Neutrophil (primary cell): ENCODE results near the gene MYO1C.
"Not testable (repeated sequence)": the region's sequence is repeated elsewhere in the genome, so short reads cannot be mapped to it uniquely, and the experiment has no call there.

Experiments used
- H3K27ac ChIP-seq: fragments of 200-600 bp; sonication (generic); 2 replicates; pipeline ENCODE4 v1.5.1; 2016; ENCODE audit warnings: mild to moderate bottlenecking, moderate library complexity
- H3K27me3 ChIP-seq: fragments of 200-600 bp; sonication (generic); 2 replicates; pipeline ENCODE4 v1.6.0; 2016; ENCODE audit warnings: mild to moderate bottlenecking
- H3K36me3 ChIP-seq: fragments of 200-600 bp; sonication (generic); 2 replicates; pipeline ENCODE4 v1.5.1; 2017
- H3K4me1 ChIP-seq, 2 experiments: fragments of 200-600 bp in 1 of 2; sonication (generic) in 1 of 2; 1 replicate in 1 of 2; 2 replicates in 1 of 2; pipeline versions ENCODE4 v1.5.1 to v1.6.1; 2013 to 2016; ENCODE audit warnings: low read depth in 1 of 2, low read length in 1 of 2, mild to moderate bottlenecking in 1 of 2, moderate library complexity in 1 of 2; ENCODE audit not compliant: control insufficient read depth in 1 of 2, insufficient read depth in 1 of 2
- H3K4me3 ChIP-seq, 2 experiments: fragments of 200-600 bp in 1 of 2; sonication (generic) in 1 of 2; 1 replicate in 1 of 2; 2 replicates in 1 of 2; pipeline ENCODE4 v1.5.1; 2013 to 2016; ENCODE audit warnings: low read depth in 1 of 2, low read length in 1 of 2, mild to moderate bottlenecking in 1 of 2, moderate library complexity in 1 of 2
- H3K9me3 ChIP-seq: fragments of 200-600 bp; sonication (generic); 2 replicates; pipeline ENCODE4 v1.5.1; 2016
- CTCF ChIP-seq: fragments of 200-600 bp; sonication (generic); IDR thresholded peaks from 2 replicates; pipeline ENCODE4 v1.5.1; 2016; ENCODE audit warnings: antibody characterized with exemption

MYO1C gene

GRCh38 chr17:1452836-1453235 lies 39.6 kb downstream of the MYO1C start:
- Histone ChIP-seq H3K4me3 (no peak overlapping the region), H3K9me3 (no peaks in the 10 kb centered on the region), H3K27me3 (peaks cover 3% of the 10 kb centered on the region), H3K4me1 (peaks cover 45 to 56% of the 10 kb centered on the region in 2 experiments), H3K27ac (no peak overlapping the region), H3K36me3 (peaks cover 19% of the 10 kb centered on the region)
- TF ChIP-seq CTCF: no peak

DNA sequence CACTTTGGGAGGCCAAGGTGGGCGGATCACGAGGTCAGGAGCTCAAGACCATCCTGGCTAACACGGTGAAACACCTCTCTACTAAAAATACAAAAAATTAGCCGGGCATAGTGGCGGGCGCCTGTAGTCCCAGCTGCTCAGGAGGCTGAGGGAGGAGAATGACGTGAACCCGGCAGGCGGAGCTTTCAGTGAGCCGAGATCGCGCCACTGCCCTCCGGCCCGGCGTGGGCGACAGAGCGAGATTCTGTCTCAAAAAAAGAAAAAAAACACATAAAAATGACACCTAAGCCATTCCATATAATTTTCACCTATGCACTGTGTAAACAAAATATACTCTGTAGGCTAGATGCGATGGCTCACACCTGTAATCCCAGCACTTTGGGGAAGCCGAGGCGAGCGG lies 42.2 kb downstream of the MYO1C start:
- H3K9me3 ChIP-seq, H3K27me3 ChIP-seq, H3K4me3 ChIP-seq: not testable (repeated sequence)
- Histone ChIP-seq H3K36me3 (peaks cover 28% of the 10 kb centered on the region), H3K27ac (peak overlapping the region; percentile 54), H3K4me1 (peaks cover 47 to 54% of the 10 kb centered on the region in 2 experiments)

GRCh38 chr17:1449412-1449967 lies 43.0 kb downstream of the MYO1C start:
- Histone ChIP-seq H3K27me3 (no peaks in the 10 kb centered on the region), H3K4me1 (peaks cover 39 to 48% of the 10 kb centered on the region in 2 experiments), H3K4me3 (no peak overlapping the region), H3K9me3 (no peaks in the 10 kb centered on the region), H3K36me3 (peaks cover 31% of the 10 kb centered on the region), H3K27ac (peak overlapping the region; percentile 54)
- TF ChIP-seq CTCF: no peak

GRCh38 chr17:1447052-1447451 lies 45.4 kb downstream of the MYO1C start:
- Histone ChIP-seq H3K27ac (peak overlapping the region; percentile 48), H3K4me1 (peaks cover 23 to 26% of the 10 kb centered on the region in 2 experiments), H3K27me3 (no peaks in the 10 kb centered on the region), H3K4me3 (no peak overlapping the region), H3K9me3 (no peaks in the 10 kb centered on the region), H3K36me3 (peaks cover 22% of the 10 kb centered on the region)
- TF ChIP-seq CTCF: no peak

DNA sequence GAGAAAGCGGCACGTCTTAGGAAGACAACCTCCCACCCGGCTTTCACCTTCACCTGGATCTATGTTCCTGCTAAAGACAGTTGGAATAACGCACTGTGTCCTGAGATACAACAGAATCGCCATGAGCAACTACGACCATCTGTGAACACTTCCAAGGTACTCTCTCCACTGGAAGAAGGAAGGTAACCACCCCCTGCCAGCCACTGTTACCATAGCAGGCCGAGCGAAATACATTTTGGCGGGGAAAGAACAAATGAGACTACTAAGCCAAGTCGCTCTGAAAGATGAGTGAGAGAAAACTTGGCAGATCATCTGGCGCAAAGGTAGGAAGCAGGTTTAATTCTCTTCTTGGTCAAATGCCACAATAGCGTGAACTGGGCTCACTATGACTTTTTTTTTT lies 46.3 kb downstream of the MYO1C start:
- Histone ChIP-seq H3K36me3 (peaks cover 22% of the 10 kb centered on the region), H3K27me3 (no peaks in the 10 kb centered on the region), H3K4me3 (no peak overlapping the region), H3K4me1 (peaks cover 23 to 26% of the 10 kb centered on the region in 2 experiments), H3K27ac (peak overlapping the region; percentile 26), H3K9me3 (no peaks in the 10 kb centered on the region)
- no peak for TF ChIP-seq CTCF

- not testable (repeated sequence) for H3K4me3 ChIP-seq
- H3K36me3 ChIP-seq: peaks cover 24% of the 10 kb centered on the region
- H3K27ac ChIP-seq: peak overlapping the region; percentile 26
Observed at GRCh38 chr17:1445695-1446094, 46.8 kb downstream of the MYO1C start.

GRCh38 chr17:1442721-1443120 lies 49.8 kb downstream of the MYO1C start:
- peaks cover 24% of the 10 kb centered on the region for H3K36me3 ChIP-seq
- not testable (repeated sequence) for H3K9me3 ChIP-seq, H3K4me1 ChIP-seq, H3K4me3 ChIP-seq, H3K27me3 ChIP-seq, H3K27ac ChIP-seq

More at GRCh38 chr17:1445695-1446094, 46.8 kb downstream of the MYO1C start:
- H3K4me1 ChIP-seq: peaks cover 23 to 26% of the 10 kb centered on the region in 2 experiments
- H3K27me3 ChIP-seq, H3K9me3 ChIP-seq: not testable (repeated sequence)
